ENCODE measurements around the gene JUP. TPM values are rescaled to one million over a fixed set of nuclear protein-coding genes. Genes with fewer than 3 reads are reported as not detected.

The JUP gene
- total RNA-seq, 1 experiment from 2014 or later: 224 TPM

- Histone ChIP-seq H3K9me2 (ENCODE audit: insufficient read depth) (no peaks in the 10 kb centered on the region), H3K27ac (ENCODE audit: low read depth, low read length) (peak overlapping the region; percentile 95), H3K4me1 (ENCODE audit: control insufficient read depth in 1 of 2, insufficient read depth in 2 of 2, low read length in 2 of 2) (peaks cover 44 to 70% of the 10 kb centered on the region in 2 experiments), H3K4me3 (replicated peaks in 1 of 2; ENCODE audit: low read depth in 1 of 2, low read length in 2 of 2) (peak overlapping the region; percentile 78 to 80), H3K27me3 (ENCODE audit: insufficient read depth, low read length) (no peaks in the 10 kb centered on the region), H3K9me3 (ENCODE audit: control insufficient read depth in 1 of 2, insufficient read depth in 1 of 2, low read depth in 1 of 2, low read length in 2 of 2) (no peaks in the 10 kb centered on the region), H2AFZ (ENCODE audit: low read depth, low read length, poor library complexity, severe bottlenecking) (no peak overlapping the region), H3K9ac (ENCODE audit: low read length) (peak overlapping the region; percentile 89), H3K36me3 (ENCODE audit: control insufficient read depth in 1 of 2, insufficient read depth in 2 of 2, low read length in 2 of 2) (no peaks in the 10 kb centered on the region), H3K4me2 (ENCODE audit: low read length) (peak overlapping the region; percentile 98), H3K79me2 (ENCODE audit: insufficient read depth, low read length) (peaks cover 64% of the 10 kb centered on the region), H4K20me1 (ENCODE audit: insufficient read depth) (no peaks in the 10 kb centered on the region)
- DNase-seq (ENCODE audit: low read depth, low spot score) (peak; percentile 69), ATAC-seq (peak; percentile 19)
- no TSS peak for BruUV-seq (replicated peaks)
- ChIA-PET CTCF (interaction anchor here (2.6 to 4.2 kb wide), 3 partner anchors 7 to 15 kb away, joined by 28 to 109 read pairs (median 35); no protein-coding TSS in a partner anchor), RAD21 (ENCODE audit: low non-redundant PET in 1 of 2, low total read pairs in 2 of 2, uncharacterized antibody in 2 of 2, unreplicated experiment in 2 of 2) (interaction anchor here in 1 of 2 experiments (0.7 to 2.4 kb wide), 2 partner anchors 16 to 17 kb away, joined by 3 to 13 read pairs; no protein-coding TSS in a partner anchor), POLR2A (interaction anchor here (0.5 to 4.5 kb wide), 5 partner anchors 10 to 95 kb away, joined by 3 to 77 read pairs (median 6); no protein-coding TSS in a partner anchor)
- intact Hi-C loops (cut with micrococcal nuclease): no loop called here
- TF ChIP-seq SP1 (IDR thresholded peaks at IDR 0.05; ENCODE audit: low read depth) (peak; percentile 27; the same call in 1 of the 2 replicates), ELF1 (IDR thresholded peaks at IDR 0.05; ENCODE audit: borderline replicate concordance, low read depth) (no peak), RAD21 (IDR thresholded peaks at IDR 0.05; ENCODE audit: low read depth) (no peak), YY1 (IDR thresholded peaks at IDR 0.05; ENCODE audit: extremely low read depth, insufficient replicate concordance, low read depth, low read length) (no peak), POLR2AphosphoS5 (IDR thresholded peaks at IDR 0.05; ENCODE audit: low read depth, low read length) (no peak; the same call in 1 of the 2 replicates), EGR1 (IDR thresholded peaks at IDR 0.05; ENCODE audit: low read depth) (peak; percentile 94), CTCF (IDR thresholded peaks at IDR 0.05 in 2 of 3, conservative IDR thresholded peaks at IDR 0.05 in 1 of 3; ENCODE audit: borderline replicate concordance in 1 of 3, insufficient read depth in 1 of 3, low read depth in 2 of 3, low read length in 2 of 3) (no peak), ATF3 (IDR thresholded peaks at IDR 0.05) (no peak), JUND (IDR thresholded peaks at IDR 0.05) (no peak)
Measured at GRCh38 chr17:41784207-41784744, 2.2 kb downstream of the JUP start.

All from HCT116 (cell line).